Panc1 (cell line): ENCODE data around the gene C1QTNF1.

Source experiments
- CTCF ChIP-seq: fragments of 450-650 bp; IDR thresholded peaks from 2 replicates; pipeline ENCODE4 v1.5.1; 2017; ENCODE audit warnings: mild to moderate bottlenecking
- POLR2AphosphoS5 ChIP-seq: IDR thresholded peaks from 2 replicates; pipeline ENCODE4 v1.6.1; 2012; ENCODE audit warnings: mild to moderate bottlenecking, low read depth, low read length, moderate library complexity
- SIN3A ChIP-seq: IDR thresholded peaks from 2 replicates; pipeline ENCODE4 v1.6.1; 2012; ENCODE audit warnings: low read depth, mild to moderate bottlenecking, low read length, moderate library complexity, borderline replicate concordance; ENCODE audit not compliant: insufficient read depth

GRCh38 chr17:79014158-79014758 lies 9.7 kb upstream of the C1QTNF1 start:
- TF ChIP-seq POLR2AphosphoS5 = no peak
- no peak for TF ChIP-seq CTCF
- TF ChIP-seq SIN3A = no peak
